H9 (cell line): ENCODE results near the gene SEMA4A. TPM values are rescaled to one million over a fixed set of nuclear protein-coding genes. Genes with fewer than 3 reads are reported as not detected.

Experiments used
- DNase-seq: peaks from one replicate; pipeline ENCODE4 v3.0.0-alpha.2; 2017
- H2AFZ ChIP-seq: one replicate; pipeline ENCODE4 v1.6.1; 2013; ENCODE audit warnings: mild to moderate bottlenecking, low read length, control low read depth, moderate library complexity
- H2AK5ac ChIP-seq: 2 replicates; pipeline ENCODE4 v1.6.1; 2013; ENCODE audit warnings: low read length, control low read depth, mixed read lengths; ENCODE audit not compliant: insufficient read length
- H2BK120ac ChIP-seq: one replicate; pipeline ENCODE4 v1.6.1; 2013; ENCODE audit warnings: low read depth, mild to moderate bottlenecking, low read length, control low read depth, inconsistent platforms; ENCODE audit not compliant: poor library complexity, severe bottlenecking
- H2BK12ac ChIP-seq: 2 replicates; pipeline ENCODE4 v1.6.1; 2013; ENCODE audit warnings: low read length, control low read depth, mixed read lengths, low read depth; ENCODE audit not compliant: insufficient read length
- H2BK15ac ChIP-seq: 2 replicates; pipeline ENCODE4 v1.6.1; 2013; ENCODE audit warnings: low read depth, low read length, control low read depth
- H2BK20ac ChIP-seq: one replicate; pipeline ENCODE4 v1.6.1; 2013; ENCODE audit warnings: low read depth, mild to moderate bottlenecking, low read length, control low read depth, inconsistent platforms; ENCODE audit not compliant: poor library complexity, severe bottlenecking
- H2BK5ac ChIP-seq: 2 replicates; pipeline ENCODE4 v1.6.1; 2013; ENCODE audit warnings: low read length, control low read depth, mixed read lengths; ENCODE audit not compliant: insufficient read length
- H3K14ac ChIP-seq: 2 replicates; pipeline ENCODE4 v1.6.1; 2013; ENCODE audit warnings: low read length, control low read depth; ENCODE audit not compliant: insufficient read depth
- H3K18ac ChIP-seq: 2 replicates; pipeline ENCODE4 v1.6.1; 2013; ENCODE audit warnings: low read depth, mild to moderate bottlenecking, mixed read lengths, low read length, control low read depth; ENCODE audit not compliant: insufficient read length
- H3K23ac ChIP-seq: 2 replicates; pipeline ENCODE4 v1.6.1; 2013; ENCODE audit warnings: low read length, control low read depth, mixed read lengths, low read depth; ENCODE audit not compliant: insufficient read length
- H3K23me2 ChIP-seq: 2 replicates; pipeline ENCODE4 v1.6.1; 2013; ENCODE audit warnings: low read depth, mild to moderate bottlenecking, mixed read lengths, low read length, control low read depth; ENCODE audit not compliant: insufficient read length, poor library complexity, severe bottlenecking
- H3K27ac ChIP-seq: 2 replicates; pipeline ENCODE4 v1.5.1; 2013; ENCODE audit warnings: low read length, control low read depth, mixed read lengths, low read depth; ENCODE audit not compliant: insufficient read length
- H3K27me3 ChIP-seq: 2 replicates; pipeline ENCODE4 v1.6.1; 2013; ENCODE audit warnings: low read length, control low read depth, inconsistent platforms; ENCODE audit not compliant: insufficient read depth
- H3K4ac ChIP-seq: 2 replicates; pipeline ENCODE4 v1.6.1; 2013; ENCODE audit warnings: low read depth, mild to moderate bottlenecking, control low read depth, inconsistent platforms, low read length, moderate library complexity
- H3K4me1 ChIP-seq: 2 replicates; pipeline ENCODE4 v1.6.1; 2013; ENCODE audit warnings: low read length, control low read depth, inconsistent platforms; ENCODE audit not compliant: insufficient read depth
- H3K4me2 ChIP-seq: 2 replicates; pipeline ENCODE4 v1.6.1; 2013; ENCODE audit warnings: low read length, control low read depth, mixed read lengths; ENCODE audit not compliant: insufficient read length, insufficient read depth
- H3K56ac ChIP-seq: 2 replicates; pipeline ENCODE4 v1.6.1; 2013; ENCODE audit warnings: low read depth, mild to moderate bottlenecking, mixed read lengths, low read length, control low read depth; ENCODE audit not compliant: insufficient read length
- H3K79me1 ChIP-seq: 2 replicates; pipeline ENCODE4 v1.6.1; 2013; ENCODE audit warnings: low read depth, mild to moderate bottlenecking, moderate library complexity, low read length, control low read depth, inconsistent platforms; ENCODE audit not compliant: insufficient read depth, poor library complexity, severe bottlenecking
- H3K79me2 ChIP-seq: 2 replicates; pipeline ENCODE4 v1.6.1; 2013; ENCODE audit warnings: low read length, control low read depth, inconsistent platforms; ENCODE audit not compliant: insufficient read depth
- H3K9ac ChIP-seq: 2 replicates; pipeline ENCODE4 v1.6.1; 2013; ENCODE audit warnings: low read length, control low read depth, mixed read lengths; ENCODE audit not compliant: insufficient read length; ENCODE audit errors: extremely low read depth
- H3K9me3 ChIP-seq: one replicate; pipeline ENCODE4 v1.6.1; 2013; ENCODE audit warnings: low read depth, low read length, inconsistent platforms; ENCODE audit not compliant: control insufficient read depth
- H3T11ph ChIP-seq: one replicate; pipeline ENCODE4 v1.6.1; 2013; ENCODE audit warnings: mild to moderate bottlenecking, low read length, control low read depth, inconsistent platforms
- H4K20me1 ChIP-seq: one replicate; pipeline ENCODE4 v1.6.1; 2013; ENCODE audit not compliant: control insufficient read depth, insufficient read length, insufficient read depth
- H4K5ac ChIP-seq: 2 replicates; pipeline ENCODE4 v1.6.1; 2013; ENCODE audit warnings: low read depth, mild to moderate bottlenecking, mixed read lengths, low read length, control low read depth; ENCODE audit not compliant: insufficient read length
- H4K8ac ChIP-seq: replicated peaks from 2 replicates; pipeline ENCODE4 v1.6.1; 2013; ENCODE audit warnings: low read length, control low read depth, mixed read lengths, low read depth; ENCODE audit not compliant: insufficient read length
- H4K91ac ChIP-seq: 2 replicates; pipeline ENCODE4 v1.6.1; 2013; ENCODE audit warnings: low read depth, mild to moderate bottlenecking, moderate library complexity, mixed read lengths, low read length, control low read depth; ENCODE audit not compliant: insufficient read length
- H3K27ac Mint-ChIP-seq, 3 experiments: 2 replicates in 2 of 3; 3 replicates in 1 of 3; pipeline ENCODE4 v1.8.0; 2020 to 2021; ENCODE audit warnings: mixed read lengths in 3 of 3, mild to moderate bottlenecking in 1 of 3, moderate library complexity in 1 of 3
- H3K27me3 Mint-ChIP-seq: 2 replicates; pipeline ENCODE4 v1.8.0; 2021; ENCODE audit warnings: low read depth, mild to moderate bottlenecking, moderate library complexity, mixed read lengths
- H3K36me3 Mint-ChIP-seq, 3 experiments: 2 replicates in 2 of 3; 3 replicates in 1 of 3; pipeline ENCODE4 v1.8.0; 2020 to 2021; ENCODE audit warnings: low read depth in 3 of 3, mixed read lengths in 3 of 3; ENCODE audit not compliant: insufficient read depth in 1 of 3
- H3K4me1 Mint-ChIP-seq, 2 experiments: 2 replicates each; pipeline ENCODE4 v1.8.0; 2020; ENCODE audit warnings: mixed read lengths in 2 of 2
- H3K4me3 Mint-ChIP-seq, 2 experiments: 2 replicates in 1 of 2; 3 replicates in 1 of 2; pipeline ENCODE4 v1.8.0; 2020 to 2021; ENCODE audit warnings: mild to moderate bottlenecking in 2 of 2, mixed read lengths in 2 of 2, moderate library complexity in 1 of 2
- H3K9me3 Mint-ChIP-seq, 2 experiments: 2 replicates in 1 of 2; 3 replicates in 1 of 2; pipeline ENCODE4 v1.8.0; 2020; ENCODE audit warnings: mild to moderate bottlenecking in 2 of 2, mixed read lengths in 2 of 2, moderate library complexity in 1 of 2
- CTCF ChIP-seq: fragments of 200-600 bp; sonication (generic); conservative IDR thresholded peaks from 3 replicates; pipeline ENCODE4 v1.8.0; 2021; ENCODE audit warnings: antibody characterized with exemption, mild to moderate bottlenecking
- WGBS: extraction: QIAGEN DNeasy Blood & Tissue Kit; methylation state at CpG from one replicate; pipeline ENCODE4 v1.1.7; 2013; ENCODE audit warnings: missing lambda C conversion rate, low lambda C conversion rate, mixed read lengths; ENCODE audit not compliant: insufficient read length; ENCODE audit errors: extremely low coverage; 5-methylcytosine and 5-hydroxymethylcytosine counted together
- total RNA-seq: library from RNA; stranded (reverse); gene quantifications from 2 replicates; pipeline ENCODE4 v1.2.1, GENCODE V29; 2021

Gene SEMA4A
- total RNA-seq, 1 experiment from 2014 or later = 11.1 TPM

- DNase-seq = no peak
- Mint-ChIP-seq H3K36me3 (peaks cover 10 to 63% (median 30%) of the 10 kb centered on the region in 3 experiments; a peak in 6 of 7 replicates), H3K4me1 (peaks cover 34 to 35% of the 10 kb centered on the region in 2 experiments), H3K9me3 (no peaks in the 10 kb centered on the region), H3K4me3 (peak overlapping the region; percentile 94 to 95), H3K27ac (peak overlapping the region; percentile 13 to 100 (median 100)), H3K27me3 (peaks cover 2% of the 10 kb centered on the region; the same call in 1 of the 2 replicates)
- Histone ChIP-seq H3K9ac (peak overlapping the region; percentile 81), H3K27ac (peak overlapping the region; percentile 6), H3K4ac (no peak overlapping the region), H3K14ac (no peak overlapping the region), H2BK5ac (no peak overlapping the region), H3K9me3 (no peaks in the 10 kb centered on the region), H2BK120ac (peak overlapping the region; percentile 15), H3K18ac (peak overlapping the region; percentile 83), H3K23me2 (peaks cover 8% of the 10 kb centered on the region), H3K4me1 (no peaks in the 10 kb centered on the region; the same call in 1 of the 2 replicates), H4K8ac (no peak overlapping the region), H3K23ac (no peak overlapping the region), H2AFZ (no peak overlapping the region), H3K4me2 (peak overlapping the region; percentile 73), H4K20me1 (no peaks in the 10 kb centered on the region), H3K27me3 (no peaks in the 10 kb centered on the region), H3K79me1 (no peaks in the 10 kb centered on the region), H3K79me2 (no peaks in the 10 kb centered on the region), H3K56ac (no peak overlapping the region), H4K91ac (no peak overlapping the region), H3T11ph (peak overlapping the region; percentile 13), H2BK20ac (no peak overlapping the region), H4K5ac (peak overlapping the region; percentile 34), H2BK12ac (no peak overlapping the region), H2AK5ac (peak overlapping the region; percentile 1), H2BK15ac (no peak overlapping the region)
- no peak for TF ChIP-seq CTCF
- no CpG with 5 or more reads among the region's 9 CpGs for WGBS
Measured at GRCh38 chr1:156212130-156212529, 58.7 kb downstream of the SEMA4A start.
